SIG-M5 (cell line): ENCODE results near the gene RPF1.
A peak's percentile ranks its signal among the peaks of the same experiment; 100 is the strongest.
"Not testable (repeated sequence)": the region's sequence is repeated elsewhere in the genome, so short reads cannot be mapped to it uniquely, and the experiment has no call there.

Experiments used
- DNase-seq: peaks from one replicate; lab custom pipeline; 2025; lab: John Stamatoyannopoulos, UW

The RPF1 gene

DNA sequence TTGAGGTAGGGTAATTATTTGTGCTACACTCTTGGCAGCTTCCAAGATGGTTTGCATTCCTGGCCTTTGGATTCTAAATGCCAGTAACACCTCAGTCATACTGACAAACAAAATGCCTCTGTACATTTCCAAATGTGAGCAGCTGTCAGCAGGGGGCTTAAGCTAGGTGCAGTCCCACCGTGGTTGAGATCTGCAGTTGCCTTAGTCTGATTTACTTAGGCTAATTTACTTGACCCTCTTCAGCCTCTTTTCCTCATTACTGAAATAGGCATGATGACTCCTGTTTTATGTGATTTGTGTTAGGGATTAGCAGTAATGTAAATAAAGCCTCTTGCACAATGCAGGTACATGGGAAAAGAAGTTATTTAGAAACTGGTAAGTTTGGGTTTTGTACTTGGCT, 13.7 kb downstream of the RPF1 start:
- no peak for DNase-seq

DNA sequence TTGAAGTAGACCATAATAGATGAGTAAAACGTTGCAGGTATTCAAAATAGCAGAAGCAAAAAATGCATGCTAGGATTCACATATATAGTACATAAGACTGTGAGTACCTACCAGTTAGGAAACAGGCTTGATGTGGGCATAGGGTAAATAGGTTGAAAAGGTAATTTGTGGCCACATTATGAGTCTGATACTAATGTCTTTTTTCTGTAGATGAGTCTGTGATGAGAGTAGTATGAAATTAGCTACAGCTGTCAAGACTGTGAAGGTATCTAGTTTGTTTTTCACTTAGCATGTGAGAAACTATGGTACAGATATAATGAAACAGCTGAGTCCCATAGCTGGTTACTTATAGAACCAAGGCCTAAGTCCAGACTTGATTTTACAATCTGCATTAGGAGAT, 14.7 kb downstream of the RPF1 start:
- DNase-seq = no peak

DNA sequence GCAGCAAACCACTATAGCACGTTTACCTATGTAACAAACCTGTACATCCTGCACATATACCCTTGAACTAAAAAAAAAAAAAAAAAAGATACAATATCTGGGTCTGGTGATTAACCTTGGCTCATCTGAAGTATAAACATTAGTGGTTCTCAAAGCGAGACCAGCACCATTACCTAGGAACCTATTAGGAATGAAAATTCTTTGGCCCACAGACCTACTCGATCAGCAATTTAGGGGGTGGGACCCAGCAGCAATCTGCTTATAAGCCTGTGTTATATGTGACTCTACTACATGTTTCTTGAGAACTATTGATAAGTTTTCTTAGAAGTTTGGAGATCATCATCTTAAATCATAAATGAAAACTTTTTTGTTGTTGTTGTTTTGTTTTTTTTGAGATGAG, 17.4 kb downstream of the RPF1 start:
- no peak for DNase-seq

DNA sequence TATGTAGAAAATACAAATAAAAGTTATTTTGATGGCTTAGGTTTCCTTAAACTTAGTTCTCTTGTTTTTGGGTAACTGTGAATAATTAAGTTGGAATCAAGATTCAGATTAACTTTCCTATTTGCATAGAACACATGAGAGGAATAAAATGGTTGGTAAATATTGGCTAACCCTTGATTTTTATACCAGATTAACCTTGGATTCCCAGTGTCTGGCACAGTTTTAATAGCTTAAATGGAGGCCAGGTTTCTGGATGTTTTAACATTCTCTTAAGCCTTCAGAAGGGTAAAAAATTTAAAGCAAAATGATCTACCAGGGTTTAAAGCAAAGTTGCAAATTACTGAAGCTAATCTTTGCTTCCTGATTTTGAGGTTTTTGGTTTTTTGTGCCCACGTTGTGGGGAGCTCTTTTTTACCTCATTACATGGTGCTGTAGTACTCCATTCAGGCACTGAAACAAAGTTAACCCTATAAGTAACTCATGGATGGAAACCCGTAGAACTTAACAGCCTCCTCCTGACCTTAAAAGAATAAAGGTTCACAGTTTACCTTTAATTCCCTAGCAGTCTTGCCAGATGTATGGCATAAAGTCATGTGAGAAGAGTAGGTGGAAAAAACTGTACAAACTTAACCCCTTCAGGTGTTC, 18.7 kb downstream of the RPF1 start:
- no peak for DNase-seq

DNA sequence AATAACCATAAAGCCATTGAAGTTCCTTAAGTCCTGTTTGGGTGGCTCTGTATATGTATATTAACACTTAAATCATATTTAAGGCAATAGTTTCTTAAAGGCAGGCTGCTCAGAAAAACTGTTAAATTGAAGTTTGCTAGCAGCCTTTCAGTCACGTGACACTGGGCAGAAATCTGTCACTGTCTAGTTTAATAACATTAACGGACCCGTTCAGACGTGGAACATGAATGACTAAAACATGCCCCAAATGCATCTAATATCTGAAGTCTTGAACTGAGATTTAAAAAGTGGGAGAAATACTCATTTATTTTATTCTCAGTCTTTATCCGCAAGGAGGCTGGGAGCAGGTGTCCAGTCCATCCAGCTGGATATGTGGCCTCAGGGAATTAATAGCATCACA, 23.9 kb downstream of the RPF1 start:
- no peak for DNase-seq

- no peak for DNase-seq
These were observed 25.8 kb downstream of the RPF1 start for GRCh38 chr1:84504580-84505492.

- DNase-seq = no peak
These were observed 26.5 kb downstream of the RPF1 start for GRCh38 chr1:84505493-84506001.

- DNase-seq = peak; percentile 69
These were observed 27.1 kb downstream of the RPF1 start, which contains the start of the genes GNG5 and SPATA1 for GRCh38 chr1:84506002-84506728. Gene GNG5, minus strand, starts transcription at chr1:84506581. Its CDS starts 490 bp downstream, at chr1:84506091. Gene SPATA1, plus strand, starts transcription at chr1:84506386. Its CDS starts 9,974 bp downstream, at chr1:84516360.

- no peak for DNase-seq
These were observed 27.8 kb downstream of the RPF1 start for GRCh38 chr1:84506729-84507453.

DNA sequence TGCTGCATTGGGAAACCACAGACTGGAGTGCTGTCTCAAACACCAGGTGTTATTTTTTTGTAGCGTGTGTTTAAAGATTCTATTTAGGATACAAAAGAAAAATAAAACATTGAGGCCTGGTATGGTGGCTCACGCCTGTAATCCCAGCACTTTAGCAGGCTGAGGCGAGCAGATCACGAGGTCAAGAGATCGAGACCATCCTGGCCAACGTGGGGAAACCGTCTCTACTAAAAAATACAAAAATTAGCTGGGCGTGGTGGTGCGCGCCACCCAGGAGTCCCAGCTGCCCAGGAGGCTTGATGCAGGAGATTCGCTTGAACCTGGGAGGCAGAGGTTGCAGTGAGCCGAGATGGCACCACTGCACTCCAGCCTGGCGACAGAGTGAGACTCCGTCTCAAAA, 28.8 kb downstream of the RPF1 start:
- DNase-seq = not testable (repeated sequence)

DNA sequence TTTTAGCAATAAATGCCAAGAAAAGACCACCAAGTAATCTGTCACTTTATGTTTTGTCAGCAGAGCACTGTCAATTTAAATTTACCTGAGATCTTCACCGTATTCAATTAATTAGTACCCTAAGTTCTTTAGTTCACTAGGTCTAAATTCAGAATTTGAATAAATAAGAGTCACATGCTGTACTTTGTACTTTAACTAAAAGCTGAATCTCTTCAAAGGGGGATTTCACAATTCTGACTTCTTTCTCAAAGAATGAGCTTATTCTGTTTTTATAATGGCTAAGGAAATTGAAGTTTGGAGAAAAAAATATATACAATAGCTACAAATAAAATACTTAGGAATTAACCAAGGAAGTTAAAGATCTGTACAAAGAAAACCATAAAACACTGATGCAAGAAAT, 29.4 kb downstream of the RPF1 start:
- no peak for DNase-seq

DNA sequence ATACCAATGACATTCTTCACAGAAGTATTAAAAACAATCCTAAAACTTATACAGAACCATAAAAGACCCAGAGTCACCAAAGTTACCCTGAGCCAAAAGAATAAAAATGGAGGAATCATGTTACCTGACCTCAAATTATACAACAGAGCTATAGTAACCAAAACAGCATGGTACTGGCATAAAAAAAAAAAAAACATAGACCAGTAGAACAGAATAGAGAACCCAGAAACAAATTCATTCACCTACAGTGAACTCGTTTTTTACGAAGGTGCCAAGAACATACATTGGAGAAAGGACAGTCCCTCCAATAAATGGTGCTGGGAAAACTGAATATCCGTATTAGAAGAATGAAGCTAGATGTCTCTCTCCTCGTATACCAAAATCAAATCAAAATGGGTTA, 30.0 kb downstream of the RPF1 start:
- DNase-seq = no peak

GRCh38 chr1:84510165-84510564, 31.1 kb downstream of the RPF1 start:
- no peak for DNase-seq

GRCh38 chr1:84510668-84511067, 31.6 kb downstream of the RPF1 start:
- DNase-seq = no peak

DNA sequence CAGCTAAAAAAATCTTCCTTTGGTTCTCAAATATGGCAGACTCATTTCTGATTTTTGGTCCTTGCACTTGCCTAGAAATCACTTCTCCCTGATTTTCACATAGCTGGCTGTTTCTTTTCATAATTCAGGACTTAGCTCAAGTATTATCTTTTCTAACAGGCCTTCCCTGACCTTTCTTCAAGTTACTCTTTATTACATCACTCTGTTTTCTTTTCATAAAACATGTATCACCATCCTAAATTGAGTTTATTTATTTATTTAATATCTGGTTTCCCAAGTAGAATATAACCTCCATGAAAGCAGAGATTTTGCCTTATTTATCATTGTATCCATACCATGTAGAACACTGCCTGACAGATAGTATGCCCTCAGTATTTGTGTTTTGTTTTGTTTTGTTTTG, 45.5 kb downstream of the RPF1 start:
- DNase-seq = no peak

DNA sequence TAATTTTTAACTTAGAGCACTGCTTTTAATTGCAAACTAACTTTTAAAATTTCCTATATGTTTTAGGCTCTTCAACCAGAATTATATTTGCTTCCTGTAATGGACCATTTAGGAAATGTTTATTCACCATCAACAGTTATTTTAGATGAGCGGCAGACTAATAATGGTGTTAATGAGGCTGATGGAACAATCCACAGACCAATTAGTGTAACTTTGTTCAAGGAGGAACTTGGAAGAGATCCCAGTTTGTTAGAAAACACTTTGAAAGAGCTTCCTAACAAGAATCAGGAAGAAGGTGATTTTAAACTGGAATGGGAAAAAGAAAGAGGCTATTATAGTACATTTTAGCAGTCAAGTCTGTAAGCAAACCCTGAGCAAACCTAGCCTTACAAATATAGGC, 46.7 kb downstream of the RPF1 start:
- DNase-seq = no peak

GRCh38 chr1:84538599-84538998, 59.5 kb downstream of the RPF1 start:
- DNase-seq = no peak

DNA sequence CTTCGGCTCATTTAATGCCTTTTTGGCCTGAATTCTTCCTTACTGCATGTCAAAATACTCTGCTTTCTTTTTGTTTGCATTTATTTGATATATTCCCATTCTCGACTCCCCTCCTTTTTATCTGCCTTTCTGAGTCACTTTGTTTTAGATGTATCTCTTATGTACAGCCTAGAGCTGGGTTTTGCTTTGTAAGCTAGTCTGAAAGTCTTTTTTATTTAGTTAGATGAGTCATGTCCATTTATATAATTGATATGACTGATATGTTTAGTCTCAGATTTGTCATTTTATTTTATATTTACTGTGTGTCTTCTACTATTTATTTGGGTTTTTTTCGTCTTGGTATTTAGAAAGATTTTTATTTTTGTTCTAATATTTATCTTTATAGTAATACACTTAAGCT, 60.9 kb downstream of the RPF1 start:
- no peak for DNase-seq

DNA sequence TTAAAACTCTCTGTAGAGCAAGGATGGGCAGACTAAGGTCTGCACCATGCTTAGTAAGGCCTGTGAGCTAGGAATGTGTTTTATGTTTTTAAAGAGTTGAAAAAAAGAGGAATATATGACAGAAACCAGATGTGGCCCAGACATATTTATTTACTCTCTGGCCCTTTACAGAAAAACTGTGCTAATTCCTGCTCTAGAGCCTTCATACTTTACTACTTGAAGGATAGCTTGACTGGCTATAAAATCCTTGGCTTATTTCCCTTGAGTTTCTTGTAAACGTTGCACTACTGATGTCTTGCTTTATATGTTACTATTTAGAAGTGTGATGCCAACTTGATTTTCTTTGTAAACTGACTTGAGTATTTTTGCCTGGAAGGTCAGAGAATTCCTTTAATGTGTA, 61.7 kb downstream of the RPF1 start:
- DNase-seq = no peak

DNA sequence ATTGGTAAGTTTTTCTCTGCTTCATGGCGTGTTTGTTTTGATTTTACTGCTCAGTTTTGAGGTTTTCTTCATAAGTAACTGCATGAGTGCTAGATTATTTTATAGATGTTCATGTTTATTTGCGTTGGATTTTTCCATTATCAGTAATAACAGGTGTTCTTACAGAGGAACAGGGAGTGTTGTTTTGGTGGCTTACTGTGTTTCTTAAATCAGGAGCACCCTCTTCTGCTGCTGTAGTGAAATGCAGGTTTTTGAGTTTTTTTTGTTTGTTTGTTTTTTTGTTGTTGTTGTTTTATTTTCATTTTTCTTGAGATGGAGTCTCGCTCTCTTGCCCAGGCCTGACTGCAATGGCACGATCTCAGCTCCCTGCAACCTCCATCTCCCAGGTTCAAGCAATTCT, 62.6 kb downstream of the RPF1 start:
- DNase-seq = no peak
